ENCODE data around the gene CELF4. TPM values are rescaled to one million over a fixed set of nuclear protein-coding genes. Genes with fewer than 3 reads are reported as not detected.

The CELF4 gene
- total RNA-seq, 2 donors from 2014 or later = 1.4 TPM; not detected in 1

DNA sequence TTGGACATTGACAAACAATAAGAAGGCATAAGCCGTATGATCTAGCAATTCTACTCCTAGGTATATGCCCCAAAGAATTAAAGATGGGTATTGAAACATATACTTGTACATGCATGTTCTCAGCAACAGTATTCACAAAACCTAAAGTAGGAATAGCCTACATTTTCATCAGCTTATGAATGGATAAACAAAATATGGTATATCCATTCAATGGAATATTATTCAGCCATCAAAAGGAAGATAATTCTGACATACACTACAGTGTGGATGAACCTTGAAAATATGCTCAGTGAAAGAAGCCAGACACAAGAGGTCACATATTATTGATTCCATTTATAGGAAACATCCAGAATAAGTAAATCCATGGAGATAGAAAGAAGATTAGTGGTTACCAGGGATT is 56.0 kb downstream of the CELF4 start:
- Histone ChIP-seq H3K4me3 (no peak overlapping the region), H3K27ac (no peak overlapping the region), H3K4me1 (no peaks in the 10 kb centered on the region), H3K27me3 (no peaks in the 10 kb centered on the region), H3K9me3 (no peaks in the 10 kb centered on the region), H3K9ac (ENCODE audit: low read depth in 2 of 2, low read length in 2 of 2) (no peak overlapping the region), H3K36me3 (no peaks in the 10 kb centered on the region)
- DNase-seq = no peak
- TF ChIP-seq, protein P1, sequence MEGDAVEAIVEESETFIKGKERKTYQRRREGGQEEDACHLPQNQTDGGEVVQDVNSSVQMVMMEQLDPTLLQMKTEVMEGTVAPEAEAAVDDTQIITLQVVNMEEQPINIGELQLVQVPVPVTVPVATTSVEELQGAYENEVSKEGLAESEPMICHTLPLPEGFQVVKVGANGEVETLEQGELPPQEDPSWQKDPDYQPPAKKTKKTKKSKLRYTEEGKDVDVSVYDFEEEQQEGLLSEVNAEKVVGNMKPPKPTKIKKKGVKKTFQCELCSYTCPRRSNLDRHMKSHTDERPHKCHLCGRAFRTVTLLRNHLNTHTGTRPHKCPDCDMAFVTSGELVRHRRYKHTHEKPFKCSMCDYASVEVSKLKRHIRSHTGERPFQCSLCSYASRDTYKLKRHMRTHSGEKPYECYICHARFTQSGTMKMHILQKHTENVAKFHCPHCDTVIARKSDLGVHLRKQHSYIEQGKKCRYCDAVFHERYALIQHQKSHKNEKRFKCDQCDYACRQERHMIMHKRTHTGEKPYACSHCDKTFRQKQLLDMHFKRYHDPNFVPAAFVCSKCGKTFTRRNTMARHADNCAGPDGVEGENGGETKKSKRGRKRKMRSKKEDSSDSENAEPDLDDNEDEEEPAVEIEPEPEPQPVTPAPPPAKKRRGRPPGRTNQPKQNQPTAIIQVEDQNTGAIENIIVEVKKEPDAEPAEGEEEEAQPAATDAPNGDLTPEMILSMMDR (IDR thresholded peaks at IDR 0.05) = no peak
- intact Hi-C loops (cut with DNase I) = no loop called here

DNA sequence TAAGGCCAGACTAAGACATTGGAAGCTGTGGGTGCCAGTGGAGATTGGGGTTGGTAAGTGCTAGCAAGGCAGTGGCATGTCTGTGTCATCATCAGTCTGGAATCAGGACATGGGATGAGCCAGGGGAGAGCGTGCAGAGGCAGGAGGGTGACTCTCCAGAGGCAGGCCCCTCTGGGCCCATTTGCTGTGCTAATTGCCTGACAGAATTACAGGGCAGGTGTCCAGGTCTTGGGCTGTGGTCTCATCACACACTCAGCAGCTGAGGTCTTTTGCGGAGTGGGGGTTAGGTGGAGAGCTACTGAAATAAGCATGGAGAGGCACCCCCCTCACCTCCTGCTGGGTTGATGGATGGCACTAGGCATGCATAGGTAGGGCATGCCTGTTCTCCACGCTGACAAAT is 57.4 kb downstream of the CELF4 start:
- TF ChIP-seq, protein P1 (IDR thresholded peaks at IDR 0.05) = no peak
- H3K36me3 ChIP-seq = no peaks in the 10 kb centered on the region
- H3K27me3 ChIP-seq = no peaks in the 10 kb centered on the region
- no peak for DNase-seq
- no peak overlapping the region for H3K4me3 ChIP-seq
- H3K27ac ChIP-seq = no peak overlapping the region
- intact Hi-C loops (cut with DNase I) = no loop called here
- no peak overlapping the region for H3K9ac ChIP-seq (ENCODE audit: low read depth in 2 of 2, low read length in 2 of 2)
- H3K9me3 ChIP-seq = no peaks in the 10 kb centered on the region
- no peaks in the 10 kb centered on the region for H3K4me1 ChIP-seq

DNA sequence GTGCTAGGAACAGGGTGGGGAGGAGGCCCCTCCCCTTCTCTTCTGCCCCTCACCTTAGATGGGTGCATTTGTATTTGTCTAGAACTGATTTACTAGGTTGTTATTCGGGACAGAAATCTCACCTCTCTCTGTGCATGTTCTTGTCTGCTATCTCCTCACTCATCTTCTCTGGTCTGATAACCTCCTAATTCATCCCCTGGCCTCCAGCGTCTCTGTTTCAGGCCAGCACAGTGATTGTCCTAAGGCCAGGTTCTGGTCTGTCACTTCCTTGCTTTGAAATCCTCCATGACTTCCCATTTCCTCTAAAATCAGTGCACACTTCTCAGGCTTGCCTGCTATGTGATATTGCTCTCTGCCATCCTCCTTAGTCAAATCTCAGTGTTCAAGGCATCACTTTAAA is 58.4 kb downstream of the CELF4 start:
- no peak overlapping the region for H3K9ac ChIP-seq (ENCODE audit: low read depth in 2 of 2, low read length in 2 of 2)
- no peaks in the 10 kb centered on the region for H3K27me3 ChIP-seq
- H3K27ac ChIP-seq = no peak overlapping the region
- TF ChIP-seq, protein P1 (IDR thresholded peaks at IDR 0.05) = no peak
- no peaks in the 10 kb centered on the region for H3K9me3 ChIP-seq
- DNase-seq = no peak
- intact Hi-C loops (cut with DNase I) = no loop called here
- no peak overlapping the region for H3K4me3 ChIP-seq
- H3K36me3 ChIP-seq = no peaks in the 10 kb centered on the region
- no peaks in the 10 kb centered on the region for H3K4me1 ChIP-seq

DNA sequence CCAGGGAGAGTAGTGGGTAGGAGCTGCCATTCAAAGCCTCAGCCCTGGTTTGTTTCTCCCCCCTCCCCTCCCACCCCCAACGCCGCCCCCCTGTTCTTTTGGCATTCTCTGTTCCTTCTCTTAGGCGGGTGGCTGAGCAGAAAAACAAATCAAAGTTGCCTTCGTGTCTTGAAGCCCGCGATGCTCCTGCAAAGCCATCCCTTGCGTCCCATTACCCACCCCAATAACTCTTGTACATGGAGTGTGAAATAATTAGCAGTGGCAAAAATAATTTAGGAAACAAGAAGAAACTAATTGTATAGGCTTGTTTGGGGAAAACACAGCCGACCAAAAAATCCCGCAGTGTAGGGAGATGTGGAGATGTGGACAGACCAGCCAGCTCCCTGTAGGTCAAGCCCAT is 59.6 kb downstream of the CELF4 start:
- no peak overlapping the region for H3K9ac ChIP-seq (ENCODE audit: low read depth in 2 of 2, low read length in 2 of 2)
- no peak for DNase-seq
- no peaks in the 10 kb centered on the region for H3K4me1 ChIP-seq
- H3K27ac ChIP-seq = no peak overlapping the region
- no peaks in the 10 kb centered on the region for H3K27me3 ChIP-seq
- TF ChIP-seq, protein P1 (IDR thresholded peaks at IDR 0.05) = no peak
- no peaks in the 10 kb centered on the region for H3K36me3 ChIP-seq
- H3K9me3 ChIP-seq = no peaks in the 10 kb centered on the region
- no peak overlapping the region for H3K4me3 ChIP-seq
- intact Hi-C loops (cut with DNase I) = no loop called here

GRCh38 chr18:37505321-37505720 is 60.3 kb downstream of the CELF4 start:
- TF ChIP-seq, protein P1 (IDR thresholded peaks at IDR 0.05) = no peak
- no peaks in the 10 kb centered on the region for H3K36me3 ChIP-seq
- H3K4me3 ChIP-seq = no peak overlapping the region
- no peaks in the 10 kb centered on the region for H3K4me1 ChIP-seq
- intact Hi-C loops (cut with DNase I) = no loop called here
- no peak overlapping the region for H3K27ac ChIP-seq
- no peaks in the 10 kb centered on the region for H3K9me3 ChIP-seq
- no peak for DNase-seq
- no peaks in the 10 kb centered on the region for H3K27me3 ChIP-seq
- H3K9ac ChIP-seq (ENCODE audit: low read depth in 2 of 2, low read length in 2 of 2) = no peak overlapping the region

GRCh38 chr18:37502601-37503000 is 63.0 kb downstream of the CELF4 start:
- DNase-seq = no peak
- intact Hi-C loops (cut with DNase I) = no loop called here
- Histone ChIP-seq H3K9me3 (no peaks in the 10 kb centered on the region), H3K27me3 (no peaks in the 10 kb centered on the region), H3K4me3 (no peak overlapping the region), H3K9ac (ENCODE audit: low read depth in 2 of 2, low read length in 2 of 2) (no peak overlapping the region), H3K4me1 (no peaks in the 10 kb centered on the region), H3K27ac (no peak overlapping the region), H3K36me3 (no peaks in the 10 kb centered on the region)
- TF ChIP-seq, protein P1 (IDR thresholded peaks at IDR 0.05) = no peak

All from colonic mucosa (tissue), 4 donors.